ENCODE measurements around the gene PIN1.

PIN1 gene

DNA sequence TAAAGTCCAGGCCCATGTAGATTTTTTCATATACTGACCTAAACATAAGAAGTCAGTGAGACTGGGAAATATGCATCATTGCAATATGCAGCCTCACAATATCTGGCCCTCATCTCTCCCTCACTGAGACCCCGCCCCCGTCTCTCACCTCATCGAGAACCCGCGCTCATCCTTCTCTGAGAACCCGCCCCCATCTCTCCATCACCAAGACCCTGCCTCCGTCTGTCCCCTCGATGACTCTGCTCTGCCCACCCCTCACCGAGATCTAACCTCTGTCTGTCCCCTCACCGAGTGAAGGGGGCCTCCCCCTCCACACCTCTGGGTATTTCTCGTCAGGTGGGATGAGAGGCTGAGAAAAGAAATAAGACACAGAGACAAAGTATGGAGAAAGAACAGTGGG is 46.1 kb upstream of the PIN1 start:
- TF ChIP-seq FOXP2 (optimal IDR thresholded peaks at IDR 0.05; ENCODE audit: borderline replicate concordance, extremely low read depth, extremely low read length, insufficient read depth): no peak

- TF ChIP-seq TAF1 (IDR thresholded peaks at IDR 0.05; ENCODE audit: borderline replicate concordance, insufficient read depth, low read length) (no peak), POLR2AphosphoS5 (IDR thresholded peaks at IDR 0.05; ENCODE audit: low read depth, low read length) (no peak), SIN3A (IDR thresholded peaks at IDR 0.05; ENCODE audit: borderline replicate concordance, insufficient read depth, low read length) (no peak), FOXP2 (optimal IDR thresholded peaks at IDR 0.05; ENCODE audit: borderline replicate concordance, extremely low read depth, extremely low read length, insufficient read depth) (no peak), REST (IDR thresholded peaks at IDR 0.05; ENCODE audit: insufficient read depth in 1 of 2, low read depth in 2 of 2, low read length in 2 of 2) (no peak)
Observed at GRCh38 chr19:9791552-9792205, 43.4 kb upstream of the PIN1 start.

GRCh38 chr19:9792206-9793070 is 42.7 kb upstream of the PIN1 start:
- TF ChIP-seq TAF1 (IDR thresholded peaks at IDR 0.05; ENCODE audit: borderline replicate concordance, insufficient read depth, low read length): no peak
- no peak for TF ChIP-seq POLR2AphosphoS5 (IDR thresholded peaks at IDR 0.05; ENCODE audit: low read depth, low read length)
- no peak for TF ChIP-seq SIN3A (IDR thresholded peaks at IDR 0.05; ENCODE audit: borderline replicate concordance, insufficient read depth, low read length)
- no peak for TF ChIP-seq FOXP2 (optimal IDR thresholded peaks at IDR 0.05; ENCODE audit: borderline replicate concordance, extremely low read depth, extremely low read length, insufficient read depth)
- no peak for TF ChIP-seq REST (IDR thresholded peaks at IDR 0.05; ENCODE audit: insufficient read depth in 1 of 2, low read depth in 2 of 2, low read length in 2 of 2)

DNA sequence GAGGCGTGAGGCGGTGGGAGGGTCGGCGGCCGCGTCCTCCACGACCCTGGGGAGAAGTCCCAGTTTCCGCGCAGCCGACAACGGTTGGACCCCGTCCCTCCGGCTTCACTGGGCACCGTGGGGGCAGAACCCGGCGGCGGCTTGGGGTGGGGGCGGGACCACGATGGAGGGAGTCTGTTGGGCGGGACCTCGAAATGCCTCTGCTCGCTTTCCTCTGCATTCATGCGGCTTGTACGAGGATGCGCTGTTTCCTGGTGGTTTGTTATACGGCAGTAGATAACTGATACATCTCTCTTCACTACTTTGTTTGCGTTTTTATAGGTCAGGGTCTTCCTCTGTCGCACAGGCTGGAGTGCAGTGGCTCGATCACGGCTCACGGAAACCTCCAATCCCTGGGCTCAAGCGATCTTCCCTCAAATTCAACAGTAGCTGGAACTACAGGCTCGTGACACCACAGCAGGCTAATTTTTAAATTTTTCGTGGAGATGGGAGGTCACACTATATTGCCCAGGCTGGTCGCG is 42.0 kb upstream of the PIN1 start:
- TF ChIP-seq REST (IDR thresholded peaks at IDR 0.05; ENCODE audit: insufficient read depth in 1 of 2, low read depth in 2 of 2, low read length in 2 of 2): no peak
- TF ChIP-seq TAF1 (IDR thresholded peaks at IDR 0.05; ENCODE audit: borderline replicate concordance, insufficient read depth, low read length): no peak
- TF ChIP-seq SIN3A (IDR thresholded peaks at IDR 0.05; ENCODE audit: borderline replicate concordance, insufficient read depth, low read length): no peak
- TF ChIP-seq FOXP2 (optimal IDR thresholded peaks at IDR 0.05; ENCODE audit: borderline replicate concordance, extremely low read depth, extremely low read length, insufficient read depth): no peak
- TF ChIP-seq POLR2AphosphoS5 (IDR thresholded peaks at IDR 0.05; ENCODE audit: low read depth, low read length): no peak

DNA sequence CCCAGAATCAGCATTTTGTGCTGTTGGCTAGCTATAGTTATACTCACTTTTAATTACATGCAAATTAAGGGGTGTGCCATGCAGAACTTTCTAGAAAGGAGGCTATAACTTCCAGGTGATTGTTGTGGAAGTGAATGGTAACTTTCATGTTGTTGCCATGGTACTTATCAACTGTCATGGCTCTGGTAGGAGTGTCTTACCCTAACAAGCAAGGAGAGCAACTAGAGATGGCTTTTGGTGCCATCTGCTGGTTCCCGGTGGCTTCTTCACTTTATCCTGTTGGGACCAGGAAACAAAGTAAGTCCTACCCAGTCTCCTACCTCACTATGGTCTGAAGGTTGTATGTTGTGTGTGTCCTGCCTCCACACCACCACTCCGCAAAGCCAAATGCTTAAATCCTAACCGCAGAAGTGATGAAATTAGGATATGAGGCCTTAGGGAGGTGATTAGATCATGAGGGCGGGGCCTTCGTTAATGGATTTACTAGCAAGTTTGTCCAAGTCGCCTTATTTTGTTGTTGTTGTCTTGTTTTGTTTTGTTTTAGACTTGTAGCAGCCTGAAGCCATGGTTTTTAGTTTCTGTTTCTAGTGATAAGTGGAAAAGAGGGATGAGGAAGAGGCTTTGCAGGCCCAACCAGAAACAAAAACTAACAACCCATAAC is 38.9 kb upstream of the PIN1 start:
- TF ChIP-seq POLR2AphosphoS5 (IDR thresholded peaks at IDR 0.05; ENCODE audit: low read depth, low read length) (no peak), SIN3A (IDR thresholded peaks at IDR 0.05; ENCODE audit: borderline replicate concordance, insufficient read depth, low read length) (no peak), REST (IDR thresholded peaks at IDR 0.05; ENCODE audit: insufficient read depth in 1 of 2, low read depth in 2 of 2, low read length in 2 of 2) (no peak), TAF1 (IDR thresholded peaks at IDR 0.05; ENCODE audit: borderline replicate concordance, insufficient read depth, low read length) (no peak), FOXP2 (optimal IDR thresholded peaks at IDR 0.05; ENCODE audit: borderline replicate concordance, extremely low read depth, extremely low read length, insufficient read depth) (no peak)

All from PFSK-1 (cell line).